ENCODE data around the gene GBGT1.

The GBGT1 gene

GRCh38 chr9:133129001-133129795 lies 34.5 kb downstream of the GBGT1 start:
- DNase-seq (ENCODE audit: low read depth in 2 of 3, low spot score in 2 of 3) = no peak

- no peak for DNase-seq (ENCODE audit: low read depth in 2 of 3, low spot score in 2 of 3)
These were observed 35.6 kb downstream of the GBGT1 start for GRCh38 chr9:133128152-133128551.

DNA sequence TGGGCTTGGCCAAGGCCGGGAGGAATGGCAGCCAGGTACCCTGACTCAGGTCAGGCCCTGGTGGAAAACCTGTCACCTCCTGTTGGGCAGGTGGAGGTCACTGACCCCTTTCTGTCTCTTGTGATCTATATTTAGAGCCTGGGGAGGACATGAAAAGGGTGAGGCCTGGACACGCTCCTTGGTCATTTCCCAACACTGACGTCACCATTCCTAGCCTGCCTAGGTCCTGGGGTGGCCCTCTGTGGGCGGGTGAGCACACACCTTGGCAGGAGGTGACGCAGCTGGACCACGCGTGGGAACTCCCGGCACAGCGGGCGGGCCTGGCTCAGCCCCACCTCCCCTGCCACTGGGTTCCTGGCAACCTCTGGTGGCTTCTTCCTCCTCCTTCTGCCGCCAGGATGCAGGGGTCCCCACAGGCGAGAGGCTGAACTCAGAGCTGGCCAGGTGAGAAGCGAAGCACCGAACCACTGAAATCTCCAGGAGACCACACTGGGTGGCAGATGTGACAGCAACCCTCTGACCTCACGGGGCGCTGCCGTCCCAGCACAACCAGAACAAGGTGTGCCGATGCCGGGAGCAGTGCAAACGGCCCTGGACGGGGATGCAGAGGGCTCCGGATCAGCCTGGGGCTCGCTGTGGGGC lies 36.3 kb downstream of the GBGT1 start:
- no peak for DNase-seq (ENCODE audit: low read depth in 2 of 3, low spot score in 2 of 3)

- no peak for DNase-seq (ENCODE audit: low read depth in 2 of 3, low spot score in 2 of 3)
These were observed 36.9 kb downstream of the GBGT1 start for GRCh38 chr9:133126697-133127339.

- no peak for DNase-seq (ENCODE audit: low read depth in 2 of 3, low spot score in 2 of 3)
These were observed 37.6 kb downstream of the GBGT1 start for GRCh38 chr9:133125941-133126696.

DNA sequence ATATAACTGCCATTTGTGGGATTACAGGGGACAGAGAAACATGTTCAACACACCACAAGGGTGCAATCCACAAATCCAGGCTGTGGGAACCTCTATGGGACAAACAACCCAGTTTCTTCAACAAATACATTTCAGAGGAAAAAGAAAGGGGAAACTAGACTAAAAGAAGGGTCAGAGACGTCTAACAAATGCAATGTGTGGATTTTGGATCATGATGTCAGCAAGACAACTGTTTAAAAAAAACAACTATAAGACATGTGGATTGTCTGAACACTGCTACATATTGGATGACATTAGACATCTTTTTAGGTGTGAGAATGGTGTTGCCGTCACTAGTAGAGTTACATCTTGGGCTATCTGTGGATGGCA lies 38.8 kb downstream of the GBGT1 start:
- no peak for DNase-seq (ENCODE audit: low read depth in 2 of 3, low spot score in 2 of 3)

GRCh38 chr9:133124123-133124906 lies 39.4 kb downstream of the GBGT1 start:
- no peak for DNase-seq (ENCODE audit: low read depth in 2 of 3, low spot score in 2 of 3)

DNA sequence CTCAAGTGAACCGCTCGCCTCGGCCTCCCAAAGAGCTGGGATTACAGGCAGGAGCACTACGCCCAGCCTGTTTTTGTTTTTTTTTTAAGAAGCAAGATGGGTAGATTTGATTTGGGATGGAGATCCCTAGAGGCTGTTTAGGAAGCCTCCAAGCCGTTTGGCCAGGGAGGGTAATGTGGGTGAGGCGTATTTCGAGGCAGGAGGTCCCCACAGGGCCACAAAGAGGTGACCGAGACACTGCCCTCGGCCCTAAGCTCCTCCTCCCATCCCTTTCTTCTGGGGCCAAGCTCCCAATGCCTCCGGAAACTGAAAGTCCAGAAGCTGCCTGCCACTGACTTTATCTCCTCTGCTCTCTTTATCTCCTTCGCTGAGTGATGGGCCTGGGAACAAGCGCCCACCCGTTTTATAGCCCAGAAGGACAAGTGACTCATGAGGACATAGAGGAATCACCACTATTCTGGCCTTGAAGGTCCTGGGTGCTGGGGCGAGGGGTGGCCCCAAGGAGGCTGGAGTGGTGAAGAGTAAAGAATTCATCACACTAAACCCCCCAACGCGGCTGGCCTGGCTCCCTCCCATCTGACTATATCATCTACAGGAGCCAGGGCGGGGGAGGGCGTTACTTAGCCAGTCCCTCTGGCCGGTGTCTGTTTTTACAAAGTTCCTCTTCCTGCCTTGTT lies 40.6 kb downstream of the GBGT1 start:
- DNase-seq (ENCODE audit: low read depth in 2 of 3, low spot score in 2 of 3) = no peak

GRCh38 chr9:133122605-133122934 lies 41.1 kb downstream of the GBGT1 start:
- no peak for DNase-seq (ENCODE audit: low read depth in 2 of 3, low spot score in 2 of 3)

GRCh38 chr9:133121915-133122550 lies 41.7 kb downstream of the GBGT1 start:
- DNase-seq (ENCODE audit: low read depth in 2 of 3, low spot score in 2 of 3) = no peak

- peak; percentile 81 to 87 (median 85) for DNase-seq (ENCODE audit: low read depth in 2 of 3, low spot score in 2 of 3)
These were observed 42.4 kb downstream of the GBGT1 start, which contains the start of gene RALGDS for GRCh38 chr9:133121198-133121914. TSS of gene RALGDS (minus strand) at chr9:133121240. CDS start at chr9:133121154, 86 bp downstream.

DNA sequence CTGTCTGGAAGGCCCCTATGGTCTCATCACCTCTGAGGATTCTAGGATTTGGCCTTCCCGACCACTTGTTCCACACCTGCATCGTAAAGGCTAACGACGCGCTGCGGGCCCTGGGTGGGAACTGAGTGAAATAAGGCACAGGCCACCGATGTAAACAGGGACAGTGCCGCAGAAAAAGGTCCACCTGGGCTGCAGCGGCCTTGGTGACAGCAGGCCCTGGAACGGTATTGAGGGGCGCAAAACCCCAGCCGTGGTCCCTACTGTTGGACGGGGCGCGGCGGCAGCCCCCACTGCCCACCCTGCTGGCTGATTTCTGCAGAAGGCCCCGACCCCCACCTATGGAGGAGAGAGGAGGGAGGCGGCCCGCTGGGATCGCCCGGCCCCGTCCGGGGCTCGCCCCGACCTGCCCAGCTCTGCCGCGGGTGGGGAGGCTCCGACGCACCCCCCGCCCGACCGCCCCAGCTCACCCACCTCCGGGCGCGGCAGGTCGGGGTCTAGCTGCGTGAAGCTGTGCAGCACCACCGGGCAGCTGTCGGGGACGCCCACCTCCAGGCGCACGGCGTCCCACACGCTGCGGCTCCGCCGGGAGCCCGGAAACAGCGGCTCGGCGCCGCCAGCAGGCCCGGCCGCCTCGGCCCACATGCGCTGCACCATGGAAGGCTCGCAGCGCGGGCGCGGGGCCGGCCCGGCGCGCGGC lies 43.1 kb downstream of the GBGT1 start:
- no peak for DNase-seq (ENCODE audit: low read depth in 2 of 3, low spot score in 2 of 3)

DNA sequence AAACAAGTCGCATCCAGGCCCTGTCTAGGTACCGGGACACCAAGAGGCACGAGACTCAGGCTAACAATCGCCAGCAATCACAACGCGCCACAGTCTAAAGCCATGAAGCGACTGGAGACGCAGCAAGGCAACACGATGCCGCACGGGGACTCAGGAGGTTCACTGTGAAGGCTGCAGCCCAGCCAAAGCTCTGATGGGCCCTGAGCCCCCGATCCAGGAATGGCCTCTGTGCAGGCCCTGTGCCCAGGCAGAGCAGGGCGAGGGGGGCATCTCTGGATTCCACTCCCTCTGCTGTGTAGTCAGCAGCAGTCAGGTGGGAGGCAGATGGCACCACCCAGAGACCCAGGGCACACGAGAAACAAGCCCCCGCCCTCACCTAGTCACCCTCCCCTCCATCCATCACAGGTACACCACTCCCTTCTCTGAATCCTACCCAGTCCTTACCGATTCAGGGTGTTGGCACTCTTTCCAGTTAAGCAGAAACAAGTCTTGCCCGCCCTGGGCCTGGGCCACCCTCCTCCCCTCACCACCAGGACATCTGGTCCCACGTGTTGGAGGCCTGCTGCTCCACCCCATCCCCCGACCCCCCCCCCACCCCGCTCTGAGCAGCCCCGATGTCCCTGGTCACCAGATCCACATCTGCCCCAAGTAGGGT lies 43.7 kb downstream of the GBGT1 start:
- DNase-seq (ENCODE audit: low read depth in 2 of 3, low spot score in 2 of 3) = no peak

DNA sequence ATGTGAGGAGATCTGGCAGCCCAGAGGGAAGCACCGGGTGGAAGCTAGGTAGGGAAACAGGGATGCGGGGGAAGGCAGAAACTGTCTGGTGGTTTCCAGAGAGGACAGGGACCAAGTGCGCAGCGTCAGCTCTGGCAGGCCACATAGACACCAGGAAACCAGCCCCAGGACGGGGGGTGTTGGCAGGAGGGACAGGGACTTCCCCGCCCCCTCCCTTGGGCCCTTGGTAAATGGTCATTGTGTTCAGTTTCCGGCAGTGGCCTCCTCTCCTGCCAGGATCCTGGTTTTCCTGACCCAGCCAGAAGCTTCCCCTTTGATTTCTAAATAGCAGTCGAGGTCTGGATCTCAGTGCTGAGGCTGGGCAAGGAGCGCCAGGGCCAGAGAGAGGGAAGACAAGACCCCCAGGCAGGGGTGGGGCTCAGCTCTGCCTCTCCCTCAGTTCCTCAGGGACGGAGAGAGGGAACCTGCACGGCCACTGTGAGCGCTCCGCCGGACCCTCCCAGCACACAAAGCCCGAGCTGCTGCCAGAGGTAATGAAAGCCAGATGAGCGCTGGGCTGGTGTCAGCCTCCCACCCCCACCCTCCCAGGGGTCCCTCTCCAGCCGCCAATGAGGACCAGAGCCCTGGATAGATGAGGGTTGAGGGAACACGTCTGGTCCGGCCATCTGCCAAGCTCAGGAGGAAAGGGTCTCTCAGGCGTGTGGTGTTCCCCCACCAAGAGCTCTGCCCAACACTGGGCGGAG lies 44.4 kb downstream of the GBGT1 start:
- DNase-seq (ENCODE audit: low read depth in 2 of 3, low spot score in 2 of 3) = no peak

GRCh38 chr9:133118568-133118967 lies 45.1 kb downstream of the GBGT1 start:
- DNase-seq (ENCODE audit: low read depth in 2 of 3, low spot score in 2 of 3) = no peak

DNA sequence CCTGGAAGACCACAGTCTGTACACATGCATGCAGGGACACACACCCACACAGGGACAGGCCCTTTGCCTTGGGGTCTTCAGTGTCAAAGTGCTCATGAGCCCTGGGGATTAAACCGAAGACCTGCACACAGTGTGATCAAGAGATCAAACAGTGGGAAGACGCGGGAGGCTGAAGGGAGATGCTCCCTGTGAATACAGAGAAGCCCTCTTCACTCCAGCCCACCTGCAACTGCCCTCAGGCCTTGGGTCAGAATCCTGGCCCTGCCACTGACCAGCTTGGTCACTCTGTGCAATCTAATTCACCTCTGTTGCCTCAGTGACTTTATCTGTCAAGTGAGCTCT lies 45.6 kb downstream of the GBGT1 start:
- DNase-seq (ENCODE audit: low read depth in 2 of 3, low spot score in 2 of 3) = no peak
